ENCODE results near the gene NSD2.
"Not testable (repeated sequence)": the region's sequence is repeated elsewhere in the genome, so short reads cannot be mapped to it uniquely, and the experiment has no call there.

The NSD2 gene

GRCh38 chr4:1870578-1871443 is at the start of gene NSD2:
NSD2 (plus strand) TSS chr4:1871393; CDS start chr4:1900655, 29,262 bp downstream.
- DNase-seq: peak; percentile 88

GRCh38 chr4:1821679-1822567 is 49.3 kb upstream of the NSD2 start:
- no peak for DNase-seq

DNA sequence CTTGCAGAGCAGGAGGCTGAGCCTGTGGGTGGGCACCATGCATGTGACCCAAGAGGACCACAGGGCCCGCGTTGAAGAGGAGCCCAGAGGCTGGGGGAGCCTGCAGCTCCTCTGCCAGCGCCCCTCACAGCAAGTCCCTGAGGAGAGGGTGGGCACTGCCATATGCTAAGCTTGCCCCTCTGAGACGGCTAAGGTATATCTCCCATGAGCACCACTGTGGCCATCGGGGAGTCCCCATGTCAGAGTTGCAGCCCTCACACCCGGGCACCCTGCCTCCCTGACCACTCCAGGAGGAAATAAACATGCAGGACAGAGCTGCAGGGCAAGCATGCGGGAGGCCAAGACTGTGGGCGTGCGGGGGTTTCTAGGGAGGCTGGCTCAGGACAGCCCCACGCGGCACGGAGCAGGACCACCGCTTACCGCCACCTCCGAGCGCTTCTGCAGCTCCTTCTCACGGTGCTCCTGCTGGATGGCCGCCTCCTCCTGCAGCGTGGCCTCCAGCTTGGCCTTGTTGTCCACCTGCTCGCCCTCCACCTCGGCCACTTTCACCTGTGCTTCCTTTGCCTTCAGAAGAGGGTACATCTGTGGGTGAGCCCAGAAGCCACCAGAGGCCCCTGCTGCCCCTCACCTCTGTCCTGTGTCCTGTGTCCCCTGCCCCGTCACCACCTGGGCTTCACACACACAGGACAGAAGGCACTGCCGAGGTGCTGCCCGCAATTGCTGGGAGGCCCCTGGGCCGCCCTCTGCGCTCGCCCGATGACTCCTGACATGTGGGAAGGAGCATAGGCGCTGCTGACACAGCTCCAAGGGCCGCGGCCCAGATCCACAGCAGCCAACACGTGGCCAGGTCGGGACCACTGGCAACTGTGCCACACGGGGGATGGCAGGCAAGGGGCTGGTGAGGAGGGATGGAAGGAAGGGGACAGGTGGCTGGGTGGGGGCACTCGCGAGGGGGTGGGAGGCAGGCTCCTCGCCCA is 48.3 kb upstream of the NSD2 start:
- no peak for DNase-seq

DNA sequence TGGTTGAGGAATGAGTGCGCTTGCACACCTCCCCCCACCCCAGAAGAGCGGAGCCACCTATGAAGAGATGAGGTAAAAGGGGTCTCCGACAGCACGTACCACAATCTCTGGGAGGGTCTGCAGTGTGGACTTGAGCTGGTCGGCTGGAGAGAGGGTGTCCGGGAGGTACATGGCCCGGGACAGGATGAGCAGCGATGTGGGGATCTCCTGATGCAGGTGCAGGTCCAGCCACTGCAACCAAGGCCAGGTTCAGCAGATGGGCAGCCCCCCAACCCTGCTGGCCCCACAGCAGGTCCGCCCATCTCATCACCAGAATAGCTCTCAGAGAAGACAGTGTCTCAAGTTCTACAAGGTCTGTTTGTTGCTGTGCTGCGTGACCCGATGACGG is 47.7 kb upstream of the NSD2 start:
- no peak for DNase-seq

DNA sequence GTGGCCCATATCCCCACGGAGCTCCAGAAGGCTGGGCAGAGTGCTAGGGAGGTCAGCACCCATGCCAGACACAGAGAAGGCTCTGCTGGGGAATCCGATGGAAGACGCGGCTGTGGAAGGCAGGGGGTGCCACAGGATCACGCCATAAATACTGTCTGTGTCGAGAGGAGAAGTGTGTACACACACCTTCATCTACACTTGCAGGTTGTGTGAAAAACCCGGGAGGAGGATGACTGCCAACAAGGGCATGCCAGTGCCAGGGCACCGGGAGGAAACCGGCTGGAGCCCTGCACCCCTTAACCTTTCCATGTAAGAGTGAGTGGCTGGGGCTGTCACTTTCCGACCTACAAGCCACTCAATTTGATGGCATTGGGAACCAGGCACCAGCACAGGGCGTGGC is 46.4 kb upstream of the NSD2 start:
- DNase-seq: no peak

DNA sequence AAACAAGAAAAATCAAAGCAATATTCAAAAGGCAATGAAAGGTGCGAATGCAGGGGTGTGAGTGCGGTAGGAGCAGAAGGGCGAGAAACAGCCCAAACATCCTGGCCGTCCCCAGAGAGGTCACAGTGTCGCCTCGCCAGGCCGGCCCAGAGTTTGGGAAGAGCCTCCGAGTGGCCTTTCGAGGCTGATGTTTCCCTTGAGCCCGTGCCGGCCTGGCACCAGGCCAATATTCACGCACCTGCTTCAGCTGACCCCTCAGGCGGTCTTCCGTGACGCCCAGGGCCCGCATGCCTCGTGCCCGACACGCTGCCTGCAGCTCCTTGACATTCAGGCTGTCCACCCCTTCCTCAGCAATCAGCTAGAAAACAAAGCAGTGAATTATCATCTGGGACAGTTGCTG is 45.9 kb upstream of the NSD2 start:
- DNase-seq: no peak

DNA sequence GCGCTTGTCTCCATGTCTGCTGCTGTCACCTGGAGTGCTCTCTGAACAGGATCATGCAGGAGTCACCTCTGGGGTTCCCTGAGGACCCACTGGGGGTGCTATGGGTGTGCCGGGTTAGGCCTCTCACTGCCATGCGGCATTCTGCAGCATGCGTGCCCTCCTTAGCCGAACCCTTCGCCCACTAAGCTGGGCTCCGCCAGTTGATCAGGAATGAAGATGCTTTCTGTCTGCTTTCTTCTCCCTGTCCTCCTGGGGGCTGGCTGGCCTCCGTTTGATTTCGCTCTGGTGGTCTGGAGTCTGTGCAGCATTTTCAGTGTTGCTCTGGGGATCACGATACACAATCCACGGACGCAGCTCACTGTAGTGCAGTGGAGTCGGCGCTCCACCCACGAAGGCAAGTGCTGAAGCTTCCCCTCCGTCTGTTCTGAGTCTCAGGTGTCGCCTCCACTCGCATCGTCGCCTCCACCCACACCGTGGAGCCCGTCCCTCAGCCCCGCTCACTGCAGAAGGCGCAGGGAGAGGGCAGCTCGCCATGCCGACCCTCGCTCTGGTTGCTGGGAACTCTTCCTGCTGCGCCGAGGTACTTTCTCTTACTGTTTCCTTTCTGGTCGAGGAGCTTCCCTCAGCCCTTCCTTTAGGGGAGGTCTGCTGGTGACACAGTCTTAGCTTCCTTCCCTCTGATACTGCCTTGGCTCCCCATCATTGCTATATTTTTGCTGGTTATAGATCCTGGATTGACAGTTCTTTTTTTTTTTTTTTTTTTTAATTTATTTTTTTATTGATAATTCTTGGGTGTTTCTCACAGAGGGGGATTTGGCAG is 44.5 kb upstream of the NSD2 start:
- no peak for DNase-seq

DNA sequence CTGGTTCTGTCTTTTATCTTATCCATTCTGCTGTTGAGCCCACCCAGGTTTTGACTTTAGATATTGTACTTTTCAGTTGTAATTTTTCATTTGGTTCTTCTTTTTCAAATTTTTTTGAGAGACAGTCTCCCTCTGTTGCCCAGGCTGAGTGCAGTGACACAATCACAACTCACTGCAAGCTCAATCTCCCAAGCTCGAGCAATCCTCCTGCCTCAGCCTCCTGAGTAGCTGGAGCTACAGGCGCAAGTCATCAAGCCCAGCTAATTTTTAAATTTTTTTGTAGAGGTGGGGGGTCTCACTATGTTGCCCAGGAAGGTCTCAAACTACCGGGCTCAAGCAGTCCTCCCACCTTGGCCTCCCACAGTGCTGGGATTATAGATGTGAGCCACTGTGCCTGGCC is 41.0 kb upstream of the NSD2 start:
- no peak for DNase-seq

- no peak for DNase-seq
These were observed 40.5 kb upstream of the NSD2 start for GRCh38 chr4:1830642-1831228.

DNA sequence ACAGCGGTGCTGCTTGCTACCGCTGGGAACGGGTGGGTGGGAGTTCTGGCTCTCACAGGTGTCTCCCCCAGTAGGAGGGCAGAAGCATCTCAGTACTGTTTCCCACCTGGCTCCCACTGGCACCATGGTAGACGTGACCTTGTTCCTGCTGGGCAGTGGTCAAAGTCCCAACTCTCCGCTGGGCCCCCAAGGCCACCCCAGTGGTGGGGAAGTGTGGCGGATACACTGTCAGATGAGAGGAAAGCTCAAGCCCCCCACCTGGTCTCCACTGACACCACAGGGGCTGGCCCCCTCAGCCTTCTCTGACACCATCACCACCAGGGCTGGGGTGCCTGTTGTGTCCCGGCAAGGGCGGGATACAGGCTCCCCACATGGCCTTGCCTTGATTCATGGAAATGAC is 39.9 kb upstream of the NSD2 start:
- no peak for DNase-seq

GRCh38 chr4:1832690-1833089 is 38.5 kb upstream of the NSD2 start:
- no peak for DNase-seq

DNA sequence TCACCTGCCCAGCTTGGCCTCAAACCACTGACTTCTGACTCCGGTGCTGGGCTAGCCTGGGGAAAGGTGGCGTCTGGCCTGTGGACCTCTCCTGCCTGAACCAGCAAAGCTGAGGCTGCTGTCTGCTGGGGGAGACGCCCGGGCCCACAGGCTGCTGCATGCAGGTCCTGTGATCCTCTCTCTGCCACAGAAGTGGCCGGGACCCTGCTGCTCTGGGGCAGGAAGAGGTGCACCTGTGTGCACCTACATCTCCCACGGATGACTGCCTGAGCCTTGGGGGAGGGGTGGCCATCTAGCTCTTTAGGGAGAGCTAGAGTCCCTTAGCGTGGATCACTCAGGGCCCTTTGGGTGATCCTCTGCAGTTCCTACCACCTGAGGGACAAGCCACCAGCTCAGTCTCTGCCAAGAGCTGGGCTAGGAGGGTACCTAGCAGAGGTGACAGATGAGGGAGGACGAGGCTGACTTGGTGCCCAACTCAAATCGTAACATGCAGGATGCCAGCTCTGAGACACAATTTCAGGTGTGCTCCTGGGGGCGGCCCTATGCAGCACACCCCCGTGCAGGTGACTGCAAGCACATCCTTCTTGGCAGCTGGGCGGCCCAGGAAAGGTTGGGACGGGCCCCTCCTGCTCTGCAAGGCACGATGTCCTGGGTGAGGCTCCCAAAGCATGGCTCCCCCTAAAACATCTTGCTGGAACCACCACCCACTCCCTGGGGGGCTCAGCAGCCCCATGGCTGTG is 37.7 kb upstream of the NSD2 start:
- no peak for DNase-seq

DNA sequence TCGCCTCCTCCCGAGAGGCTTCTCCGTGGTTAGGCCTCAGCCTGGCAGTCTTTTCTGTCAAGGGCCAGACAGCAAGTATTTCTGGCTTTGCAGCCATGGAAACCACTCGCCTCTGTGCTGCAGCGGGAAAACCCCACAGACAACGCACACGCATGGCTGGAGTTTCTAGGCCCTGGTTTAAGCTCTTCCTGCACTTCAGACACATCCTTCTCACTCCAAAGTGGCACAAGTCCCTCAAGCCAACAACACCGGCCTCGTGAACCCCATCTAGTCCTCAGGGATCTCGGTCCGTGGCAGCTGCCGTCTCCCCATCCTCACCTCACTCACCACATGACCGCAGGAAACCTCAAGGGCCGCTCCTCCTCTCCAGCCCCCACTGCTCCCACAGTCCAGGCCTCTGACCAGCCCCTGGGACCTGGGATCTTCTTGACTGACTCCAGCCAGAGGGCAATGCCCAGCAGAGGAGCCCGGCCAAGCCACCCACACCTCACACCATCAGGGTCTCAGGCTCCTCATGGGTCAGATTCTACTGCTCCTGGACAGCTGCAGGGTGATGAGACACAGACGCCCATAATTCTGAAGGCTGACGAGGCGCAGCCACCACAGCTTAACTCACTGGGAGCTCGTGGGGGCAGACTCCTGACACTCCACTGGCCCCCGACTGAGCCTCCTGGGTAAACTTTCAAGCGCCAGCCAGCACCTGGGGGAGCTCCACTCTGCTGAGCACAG is 37.0 kb upstream of the NSD2 start:
- no peak for DNase-seq

GRCh38 chr4:1835836-1836235 is 35.4 kb upstream of the NSD2 start:
- DNase-seq: not testable (repeated sequence)

GRCh38 chr4:1836650-1837049 is 34.5 kb upstream of the NSD2 start:
- no peak for DNase-seq

- DNase-seq: no peak
These were observed 34.1 kb upstream of the NSD2 start for GRCh38 chr4:1837069-1837468.

DNA sequence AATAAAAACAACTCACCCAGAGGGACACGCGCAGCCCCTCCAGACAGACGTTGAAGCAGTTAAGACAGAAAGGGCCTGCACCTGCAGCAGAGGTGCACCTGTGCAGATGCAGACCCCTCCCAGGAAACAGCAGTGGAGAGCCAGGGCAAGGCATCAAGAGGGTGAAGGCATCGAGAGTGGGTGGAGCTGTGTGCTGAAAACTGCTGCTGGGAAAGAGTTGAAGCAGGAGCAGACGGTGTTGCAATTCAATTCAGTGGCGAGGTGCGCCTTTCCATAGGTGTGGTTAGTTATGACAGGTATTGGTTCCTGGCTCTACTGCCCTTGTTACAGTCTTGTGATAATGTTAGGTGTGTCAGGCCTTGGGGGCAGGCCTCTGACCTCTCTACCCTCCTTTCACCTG is 31.9 kb upstream of the NSD2 start:
- no peak for DNase-seq

DNA sequence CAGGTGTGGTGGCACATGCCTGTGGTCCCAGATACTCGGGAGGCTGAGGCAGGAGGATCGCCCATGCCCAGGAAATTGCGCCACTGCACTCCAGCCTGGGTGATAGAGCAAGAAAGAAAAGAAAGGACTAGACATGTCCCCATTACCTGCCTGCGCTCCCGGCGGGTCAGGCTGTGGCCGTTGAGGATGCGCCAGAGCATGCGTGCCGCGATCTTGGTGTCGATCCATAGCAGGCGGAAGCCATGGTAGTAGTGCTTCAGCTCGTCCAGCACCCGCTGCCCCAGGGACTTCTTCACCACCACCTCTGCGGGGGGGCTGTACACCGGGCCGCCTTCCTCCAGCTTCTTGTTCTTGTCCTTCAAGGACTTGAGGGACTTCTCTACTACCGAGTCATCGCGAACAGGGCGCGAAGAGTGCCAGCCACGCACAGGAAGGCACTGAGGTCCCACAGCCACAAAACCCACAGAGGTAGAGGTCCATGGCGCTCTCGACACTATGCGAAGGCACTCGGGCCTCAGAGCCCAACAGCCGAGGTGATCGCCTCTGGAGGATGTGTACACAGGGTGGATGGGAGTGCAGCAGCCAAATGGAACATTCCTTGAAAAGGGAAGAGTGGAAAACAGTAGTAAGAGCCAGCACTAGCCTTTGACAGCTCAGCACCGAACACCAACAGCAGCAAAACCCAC is 29.8 kb upstream of the NSD2 start:
- no peak for DNase-seq

DNA sequence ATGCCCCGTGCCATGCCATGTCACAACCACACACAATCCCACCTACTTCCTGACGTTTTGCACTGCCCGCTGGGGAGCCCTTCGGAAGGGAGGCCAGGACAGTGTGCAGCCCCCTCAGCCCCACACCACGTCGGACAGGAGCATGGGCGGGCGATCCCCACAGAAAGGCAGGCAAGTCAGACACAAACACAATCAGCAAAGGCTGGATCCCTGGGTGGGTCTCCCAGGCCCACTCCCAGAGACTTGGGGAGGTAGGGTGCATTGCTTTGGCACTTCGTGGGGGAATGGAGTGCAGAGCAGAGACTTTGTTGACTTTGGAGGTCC is 29.3 kb upstream of the NSD2 start:
- no peak for DNase-seq

Data from activated CD4-positive, alpha-beta T cell treated with anti-CD3 and anti-CD28 coated beads for 1 hour (primary cell).